KMS-11 (cell line): Measurements from ENCODE around the gene MGRN1.
A peak's percentile ranks its signal among the peaks of the same experiment; 100 is the strongest.
"Not testable (repeated sequence)": the region's sequence is repeated elsewhere in the genome, so short reads cannot be mapped to it uniquely, and the experiment has no call there.

Source experiments
- H2AFZ ChIP-seq: fragments of 200-600 bp; sonication (generic); 2 replicates; pipeline ENCODE4 v1.6.1; 2016; ENCODE audit warnings: antibody characterized with exemption, mixed run types, low read depth
- H3K27ac ChIP-seq: fragments of 200-600 bp; sonication (generic); 2 replicates; pipeline ENCODE4 v1.6.1; 2016; ENCODE audit warnings: mild to moderate bottlenecking, mixed run types
- H3K27me3 ChIP-seq: fragments of 200-600 bp; sonication (generic); 2 replicates; pipeline ENCODE4 v1.6.1; 2017; ENCODE audit warnings: mild to moderate bottlenecking, low read depth, mixed run types, moderate library complexity; ENCODE audit not compliant: insufficient read depth
- H3K36me3 ChIP-seq: fragments of 200-600 bp; sonication (generic); 2 replicates; pipeline ENCODE4 v1.6.1; 2017; ENCODE audit warnings: mild to moderate bottlenecking, mixed run types; ENCODE audit not compliant: insufficient read depth
- H3K4me1 ChIP-seq: fragments of 200-600 bp; sonication (generic); 2 replicates; pipeline ENCODE4 v1.6.1; 2016; ENCODE audit warnings: mild to moderate bottlenecking, low read depth, mixed run types; ENCODE audit not compliant: poor library complexity, severe bottlenecking
- H3K4me2 ChIP-seq: fragments of 200-600 bp; sonication (generic); 2 replicates; pipeline ENCODE4 v1.7.0; 2016; ENCODE audit warnings: mild to moderate bottlenecking, mixed run types
- H3K4me3 ChIP-seq: fragments of 200-600 bp; sonication (generic); IDR thresholded peaks from 2 replicates; pipeline ENCODE4 v1.6.1; 2017; ENCODE audit warnings: low read depth, low read length, mixed read lengths; ENCODE audit not compliant: insufficient read depth
- H3K79me2 ChIP-seq: fragments of 200-600 bp; sonication (generic); 2 replicates; pipeline ENCODE4 v1.6.1; 2016; ENCODE audit warnings: low read depth, mixed run types; ENCODE audit not compliant: insufficient read depth
- H3K9ac ChIP-seq: fragments of 200-600 bp; sonication (generic); 2 replicates; pipeline ENCODE4 v1.6.1; 2016; ENCODE audit warnings: mild to moderate bottlenecking, mixed run types
- H4K20me1 ChIP-seq: fragments of 200-600 bp; sonication (generic); 2 replicates; pipeline ENCODE4 v1.6.1; 2016; ENCODE audit warnings: mild to moderate bottlenecking, mixed run types; ENCODE audit not compliant: insufficient read depth
- TF ChIP-seq, protein P1 (sequence below): fragments of 200-600 bp; sonication (generic); conservative IDR thresholded peaks from 2 replicates; pipeline ENCODE4 v1.6.1; 2017; ENCODE audit warnings: low read depth, mild to moderate bottlenecking, antibody characterized with exemption, low read length, moderate library complexity, mixed read lengths

MGRN1 gene

GRCh38 chr16:4734730-4735535 is 110.3 kb downstream of the MGRN1 start:
- Histone ChIP-seq H3K27ac (peak overlapping the region; percentile 72), H2AFZ (peak overlapping the region; percentile 92), H3K4me3 (no peak overlapping the region), H3K36me3 (no peaks in the 10 kb centered on the region), H3K4me1 (peaks cover 14% of the 10 kb centered on the region), H3K4me2 (peak overlapping the region; percentile 92), H3K79me2 (no peaks in the 10 kb centered on the region; the same call in 1 of the 2 replicates), H3K9ac (peak overlapping the region; percentile 48), H4K20me1 (no peaks in the 10 kb centered on the region), H3K27me3 (no peaks in the 10 kb centered on the region)
- TF ChIP-seq, protein P1, sequence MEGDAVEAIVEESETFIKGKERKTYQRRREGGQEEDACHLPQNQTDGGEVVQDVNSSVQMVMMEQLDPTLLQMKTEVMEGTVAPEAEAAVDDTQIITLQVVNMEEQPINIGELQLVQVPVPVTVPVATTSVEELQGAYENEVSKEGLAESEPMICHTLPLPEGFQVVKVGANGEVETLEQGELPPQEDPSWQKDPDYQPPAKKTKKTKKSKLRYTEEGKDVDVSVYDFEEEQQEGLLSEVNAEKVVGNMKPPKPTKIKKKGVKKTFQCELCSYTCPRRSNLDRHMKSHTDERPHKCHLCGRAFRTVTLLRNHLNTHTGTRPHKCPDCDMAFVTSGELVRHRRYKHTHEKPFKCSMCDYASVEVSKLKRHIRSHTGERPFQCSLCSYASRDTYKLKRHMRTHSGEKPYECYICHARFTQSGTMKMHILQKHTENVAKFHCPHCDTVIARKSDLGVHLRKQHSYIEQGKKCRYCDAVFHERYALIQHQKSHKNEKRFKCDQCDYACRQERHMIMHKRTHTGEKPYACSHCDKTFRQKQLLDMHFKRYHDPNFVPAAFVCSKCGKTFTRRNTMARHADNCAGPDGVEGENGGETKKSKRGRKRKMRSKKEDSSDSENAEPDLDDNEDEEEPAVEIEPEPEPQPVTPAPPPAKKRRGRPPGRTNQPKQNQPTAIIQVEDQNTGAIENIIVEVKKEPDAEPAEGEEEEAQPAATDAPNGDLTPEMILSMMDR = no peak

GRCh38 chr16:4736546-4736945 is 111.9 kb downstream of the MGRN1 start:
- H3K27me3 ChIP-seq = no peaks in the 10 kb centered on the region
- peaks cover 14% of the 10 kb centered on the region for H3K4me1 ChIP-seq
- H3K27ac ChIP-seq = no peak overlapping the region
- H4K20me1 ChIP-seq = no peaks in the 10 kb centered on the region
- no peak overlapping the region for H3K9ac ChIP-seq
- TF ChIP-seq, protein P1 = no peak
- no peak overlapping the region for H2AFZ ChIP-seq
- no peaks in the 10 kb centered on the region for H3K36me3 ChIP-seq
- no peaks in the 10 kb centered on the region; the same call in 1 of the 2 replicates for H3K79me2 ChIP-seq
- no peak overlapping the region for H3K4me2 ChIP-seq
- H3K4me3 ChIP-seq = no peak overlapping the region

DNA sequence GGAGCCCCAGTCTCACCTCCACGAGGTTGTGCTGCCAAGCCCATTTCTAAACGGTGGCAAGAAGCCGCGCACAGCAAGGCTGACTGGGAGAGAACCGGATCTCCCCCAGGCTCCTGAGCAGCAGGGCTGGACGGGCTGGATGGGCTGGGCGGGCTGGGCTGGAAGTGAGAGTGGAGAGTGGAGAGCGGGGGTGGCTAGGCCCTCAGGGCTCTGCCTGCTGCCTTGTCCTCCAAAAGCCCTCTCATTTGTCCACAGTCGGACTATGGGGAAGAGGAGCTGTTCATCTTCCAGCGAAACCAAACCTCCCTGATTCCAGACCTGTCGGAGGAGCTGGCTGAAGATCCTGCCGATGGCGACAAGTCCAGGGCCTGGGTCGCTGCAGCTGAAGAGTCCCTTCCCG is 112.9 kb downstream of the MGRN1 start:
- no peak overlapping the region for H3K4me2 ChIP-seq
- H4K20me1 ChIP-seq = no peaks in the 10 kb centered on the region
- no peak overlapping the region for H3K9ac ChIP-seq
- peaks cover 14% of the 10 kb centered on the region for H3K4me1 ChIP-seq
- no peak overlapping the region for H3K27ac ChIP-seq
- H3K36me3 ChIP-seq = no peaks in the 10 kb centered on the region
- H3K79me2 ChIP-seq = no peaks in the 10 kb centered on the region; the same call in 1 of the 2 replicates
- H3K4me3 ChIP-seq = no peak overlapping the region
- H3K27me3 ChIP-seq = no peaks in the 10 kb centered on the region
- TF ChIP-seq, protein P1 = no peak
- H2AFZ ChIP-seq = no peak overlapping the region

DNA sequence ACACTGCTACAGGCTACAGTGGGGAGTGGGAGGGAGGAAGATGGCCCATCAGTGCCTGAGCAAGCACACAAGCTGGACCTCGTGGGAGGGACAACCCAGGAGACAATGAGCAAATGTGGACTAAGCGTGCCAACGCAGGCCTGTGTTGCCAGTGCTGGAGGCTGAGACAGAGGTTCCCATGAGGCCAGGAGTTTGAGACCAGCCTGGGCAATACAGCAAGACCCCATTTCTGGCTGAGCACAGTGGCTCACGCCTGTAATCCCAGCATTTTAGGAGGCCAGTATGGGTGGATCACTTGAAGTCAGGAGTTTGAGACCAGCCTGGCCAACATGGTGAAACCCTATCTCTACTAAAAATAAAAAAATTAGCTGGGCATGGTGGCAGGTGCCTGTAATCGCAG is 113.7 kb downstream of the MGRN1 start:
- H3K4me2 ChIP-seq, H3K4me3 ChIP-seq, H3K79me2 ChIP-seq, H2AFZ ChIP-seq, H3K36me3 ChIP-seq, H3K9ac ChIP-seq, H4K20me1 ChIP-seq, H3K4me1 ChIP-seq, H3K27ac ChIP-seq, H3K27me3 ChIP-seq: not testable (repeated sequence)
